ENCODE results near the gene NTN3. TPM values are rescaled to one million over a fixed set of nuclear protein-coding genes. Genes with fewer than 3 reads are reported as not detected.

NTN3 gene
- total RNA-seq, 1 experiment from 2014 or later: 0.87 TPM

DNA sequence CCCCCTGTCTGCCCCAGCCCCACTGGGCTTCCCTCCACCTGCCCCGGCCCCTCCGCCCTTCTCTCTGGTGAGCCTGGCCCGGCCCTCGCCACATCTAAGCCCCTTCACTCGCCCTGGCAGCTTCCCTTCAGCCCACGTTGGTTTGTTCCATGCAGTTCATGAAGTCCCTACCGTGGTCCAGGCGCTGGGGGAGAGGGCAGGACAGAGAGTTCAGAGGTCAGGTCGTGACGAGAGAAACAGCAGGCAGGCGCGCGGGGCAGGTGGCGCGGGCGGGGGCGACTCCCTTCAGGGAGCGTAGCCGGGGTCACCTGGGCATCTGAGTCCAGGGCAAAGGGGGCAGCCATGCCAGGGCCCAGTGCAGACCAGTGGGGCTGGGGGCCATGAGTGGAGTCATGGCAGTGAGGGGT lies 20.1 kb upstream of the NTN3 start:
- Histone ChIP-seq H4K20me1 (ENCODE audit: insufficient read depth) (peaks cover 5% of the 10 kb centered on the region; the same call in 1 of the 2 replicates), H3K27ac (no peak overlapping the region), H3K4me1 (replicated peaks; ENCODE audit: insufficient read depth) (peaks cover 30% of the 10 kb centered on the region), H3K9me3 (ENCODE audit: insufficient read depth, low read depth) (no peaks in the 10 kb centered on the region), H3K4me2 (no peak overlapping the region), H3K27me3 (ENCODE audit: insufficient read depth, low read depth) (no peaks in the 10 kb centered on the region), H3K36me3 (ENCODE audit: low read depth) (peaks cover 15% of the 10 kb centered on the region), H3K9me2 (ENCODE audit: insufficient read depth) (no peaks in the 10 kb centered on the region), H3K4me3 (no peak overlapping the region), H2AFZ (no peak overlapping the region), H3F3A (ENCODE audit: insufficient read depth, low read depth) (peaks cover 40% of the 10 kb centered on the region), H3K79me2 (ENCODE audit: low read depth) (peaks cover 9% of the 10 kb centered on the region)
- CTCF ChIA-PET: interaction anchor here (0.6 kb wide), 1 partner anchor 29 kb away, joined by 3 read pairs; no protein-coding TSS in a partner anchor
- DNase-seq: no peak
- BruUV-seq (replicated peaks): no TSS peak
- intact Hi-C loops (cut with micrococcal nuclease; ENCODE audit: unreplicated experiment): no loop called here
- TF ChIP-seq EZH2 (IDR thresholded peaks at IDR 0.05; ENCODE audit: low read depth): no peak
- TF ChIP-seq, protein P1, sequence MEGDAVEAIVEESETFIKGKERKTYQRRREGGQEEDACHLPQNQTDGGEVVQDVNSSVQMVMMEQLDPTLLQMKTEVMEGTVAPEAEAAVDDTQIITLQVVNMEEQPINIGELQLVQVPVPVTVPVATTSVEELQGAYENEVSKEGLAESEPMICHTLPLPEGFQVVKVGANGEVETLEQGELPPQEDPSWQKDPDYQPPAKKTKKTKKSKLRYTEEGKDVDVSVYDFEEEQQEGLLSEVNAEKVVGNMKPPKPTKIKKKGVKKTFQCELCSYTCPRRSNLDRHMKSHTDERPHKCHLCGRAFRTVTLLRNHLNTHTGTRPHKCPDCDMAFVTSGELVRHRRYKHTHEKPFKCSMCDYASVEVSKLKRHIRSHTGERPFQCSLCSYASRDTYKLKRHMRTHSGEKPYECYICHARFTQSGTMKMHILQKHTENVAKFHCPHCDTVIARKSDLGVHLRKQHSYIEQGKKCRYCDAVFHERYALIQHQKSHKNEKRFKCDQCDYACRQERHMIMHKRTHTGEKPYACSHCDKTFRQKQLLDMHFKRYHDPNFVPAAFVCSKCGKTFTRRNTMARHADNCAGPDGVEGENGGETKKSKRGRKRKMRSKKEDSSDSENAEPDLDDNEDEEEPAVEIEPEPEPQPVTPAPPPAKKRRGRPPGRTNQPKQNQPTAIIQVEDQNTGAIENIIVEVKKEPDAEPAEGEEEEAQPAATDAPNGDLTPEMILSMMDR (conservative IDR thresholded peaks at IDR 0.05): no peak
- POLR2A ChIA-PET (ENCODE audit: unreplicated experiment): no interaction called here

DNA sequence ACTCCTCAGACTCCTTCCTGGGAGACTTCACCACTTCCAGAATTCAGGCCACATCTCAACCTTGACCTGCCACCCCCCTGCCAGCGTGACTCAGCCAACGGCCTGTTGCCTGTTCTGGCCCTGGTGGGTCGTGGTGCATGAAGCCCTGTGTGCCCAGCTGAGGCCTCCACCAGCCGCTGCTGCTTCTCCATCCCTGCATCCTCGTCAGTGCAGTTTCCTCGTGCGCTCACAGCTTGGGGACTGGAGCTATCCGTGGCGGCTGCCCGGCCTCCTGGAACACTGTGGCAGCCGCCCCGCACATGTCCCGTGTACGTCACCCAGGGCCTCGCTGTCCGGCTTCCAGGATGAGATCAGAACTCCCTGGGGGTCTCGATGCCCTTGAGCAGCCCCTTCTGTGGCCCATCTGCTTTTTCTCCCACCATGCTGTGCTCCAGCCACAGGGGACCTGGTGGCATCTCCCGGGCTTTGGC lies 19.2 kb upstream of the NTN3 start:
- POLR2A ChIA-PET (ENCODE audit: unreplicated experiment): interaction anchor here (0.5 kb wide), 1 partner anchor 72 kb away, joined by 3 read pairs; no protein-coding TSS in a partner anchor
- H3K36me3 ChIP-seq (ENCODE audit: low read depth): peaks cover 10% of the 10 kb centered on the region; the same call in 1 of the 2 replicates
- H3K4me2 ChIP-seq: no peak overlapping the region
- no peaks in the 10 kb centered on the region for H3K27me3 ChIP-seq (ENCODE audit: insufficient read depth, low read depth)
- H3K4me3 ChIP-seq: no peak overlapping the region
- H3F3A ChIP-seq (ENCODE audit: insufficient read depth, low read depth): peaks cover 34% of the 10 kb centered on the region
- no peak overlapping the region for H3K27ac ChIP-seq
- no peaks in the 10 kb centered on the region for H3K9me3 ChIP-seq (ENCODE audit: insufficient read depth, low read depth)
- H2AFZ ChIP-seq: no peak overlapping the region
- TF ChIP-seq, protein P1 (conservative IDR thresholded peaks at IDR 0.05): no peak
- no peak for TF ChIP-seq EZH2 (IDR thresholded peaks at IDR 0.05; ENCODE audit: low read depth)
- peaks cover 1% of the 10 kb centered on the region; the same call in 1 of the 2 replicates for H4K20me1 ChIP-seq (ENCODE audit: insufficient read depth)
- no TSS peak for BruUV-seq (replicated peaks)
- H3K79me2 ChIP-seq (ENCODE audit: low read depth): peaks cover 9% of the 10 kb centered on the region
- intact Hi-C loops (cut with micrococcal nuclease; ENCODE audit: unreplicated experiment): no loop called here
- no peaks in the 10 kb centered on the region for H3K9me2 ChIP-seq (ENCODE audit: insufficient read depth)
- CTCF ChIA-PET: no interaction called here
- H3K4me1 ChIP-seq (replicated peaks; ENCODE audit: insufficient read depth): peaks cover 21% of the 10 kb centered on the region
- DNase-seq: no peak

DNA sequence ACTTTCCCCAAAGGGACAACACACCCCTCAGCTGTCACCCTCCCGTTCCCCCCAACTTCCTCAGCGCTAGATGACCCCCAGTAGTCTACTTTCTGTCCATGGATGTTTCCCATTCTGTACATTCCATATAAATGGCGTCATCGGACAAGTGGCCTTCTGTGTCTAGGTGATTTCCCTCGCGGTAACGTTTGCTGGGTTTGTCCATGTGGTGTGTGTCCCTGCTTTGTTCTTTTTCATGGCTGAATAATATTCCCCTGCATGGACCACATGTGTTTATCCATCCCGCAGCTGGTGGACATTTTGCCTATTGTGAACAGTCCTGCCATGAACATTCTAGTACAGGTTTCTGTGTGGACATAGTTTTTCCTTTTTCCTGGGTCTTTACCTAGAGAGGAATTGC lies 18.4 kb upstream of the NTN3 start:
- peaks cover 33% of the 10 kb centered on the region for H3F3A ChIP-seq (ENCODE audit: insufficient read depth, low read depth)
- H3K79me2 ChIP-seq (ENCODE audit: low read depth): peaks cover 9% of the 10 kb centered on the region
- no peaks in the 10 kb centered on the region for H4K20me1 ChIP-seq (ENCODE audit: insufficient read depth)
- H3K4me2 ChIP-seq: no peak overlapping the region
- TF ChIP-seq EZH2 (IDR thresholded peaks at IDR 0.05; ENCODE audit: low read depth): no peak
- TF ChIP-seq, protein P1 (conservative IDR thresholded peaks at IDR 0.05): no peak
- no peak for DNase-seq
- no peaks in the 10 kb centered on the region for H3K9me3 ChIP-seq (ENCODE audit: insufficient read depth, low read depth)
- POLR2A ChIA-PET (ENCODE audit: unreplicated experiment): no interaction called here
- no peak overlapping the region for H2AFZ ChIP-seq
- H3K27ac ChIP-seq: no peak overlapping the region
- H3K9me2 ChIP-seq (ENCODE audit: insufficient read depth): no peaks in the 10 kb centered on the region
- CTCF ChIA-PET: no interaction called here
- H3K4me3 ChIP-seq: no peak overlapping the region
- peaks cover 10% of the 10 kb centered on the region; the same call in 1 of the 2 replicates for H3K36me3 ChIP-seq (ENCODE audit: low read depth)
- intact Hi-C loops (cut with micrococcal nuclease; ENCODE audit: unreplicated experiment): no loop called here
- BruUV-seq (replicated peaks): no TSS peak
- peaks cover 13% of the 10 kb centered on the region for H3K4me1 ChIP-seq (replicated peaks; ENCODE audit: insufficient read depth)
- no peaks in the 10 kb centered on the region for H3K27me3 ChIP-seq (ENCODE audit: insufficient read depth, low read depth)
